Colon (tissue), 2 donors: Measurements from ENCODE around the gene PAX5.

Experiments used
- FAIRE-seq: peaks from 2 replicates; lab custom pipeline; 2012; peaks lifted over from hg19 to GRCh38; lab: Jason Lieb, UNC
- donor health status: control.
- donor health status: control.

Gene PAX5

GRCh38 chr9:36960575-36960955 is 73.5 kb downstream of the PAX5 start:
- FAIRE-seq = no peak

GRCh38 chr9:36959681-36960574 is 74.1 kb downstream of the PAX5 start:
- no peak for FAIRE-seq

- FAIRE-seq = no peak
These were observed 77.2 kb downstream of the PAX5 start for GRCh38 chr9:36956908-36957307.

GRCh38 chr9:36950389-36950788 is 83.7 kb downstream of the PAX5 start:
- FAIRE-seq = no peak

- no peak for FAIRE-seq
These were observed 84.6 kb downstream of the PAX5 start for GRCh38 chr9:36949466-36949865.

GRCh38 chr9:36948051-36948450 is 86.0 kb downstream of the PAX5 start:
- FAIRE-seq = no peak

- FAIRE-seq = no peak
These were observed 87.4 kb downstream of the PAX5 start for GRCh38 chr9:36946653-36947052.

GRCh38 chr9:36945999-36946398 is 88.1 kb downstream of the PAX5 start:
- FAIRE-seq = no peak

- no peak for FAIRE-seq
These were observed 91.2 kb downstream of the PAX5 start for GRCh38 chr9:36942891-36943290.

- no peak for FAIRE-seq
These were observed 92.6 kb downstream of the PAX5 start for GRCh38 chr9:36941441-36941840.

GRCh38 chr9:36940881-36941280 is 93.2 kb downstream of the PAX5 start:
- no peak for FAIRE-seq

GRCh38 chr9:36940500-36940853 is 93.6 kb downstream of the PAX5 start:
- FAIRE-seq = no peak

- FAIRE-seq = no peak
These were observed 94.2 kb downstream of the PAX5 start for GRCh38 chr9:36939655-36940499.

GRCh38 chr9:36939214-36939613 is 94.9 kb downstream of the PAX5 start:
- no peak for FAIRE-seq

- no peak for FAIRE-seq
These were observed 95.5 kb downstream of the PAX5 start for GRCh38 chr9:36938617-36939016.

- FAIRE-seq = no peak
These were observed 96.1 kb downstream of the PAX5 start for GRCh38 chr9:36937951-36938350.

GRCh38 chr9:36937346-36937745 is 96.7 kb downstream of the PAX5 start:
- FAIRE-seq = no peak

- no peak for FAIRE-seq
These were observed 97.6 kb downstream of the PAX5 start for GRCh38 chr9:36936498-36936831.

- FAIRE-seq = no peak
These were observed 98.1 kb downstream of the PAX5 start for GRCh38 chr9:36935768-36936497.

- no peak for FAIRE-seq
These were observed 98.7 kb downstream of the PAX5 start for GRCh38 chr9:36935332-36935731.

- FAIRE-seq = no peak
These were observed 99.5 kb downstream of the PAX5 start for GRCh38 chr9:36934478-36935065.

GRCh38 chr9:36933676-36934215 is 100.3 kb downstream of the PAX5 start:
- FAIRE-seq = no peak
